A549 (cell line): Measurements from ENCODE around the gene CHD9.

Source experiments
- EP300 ChIP-seq, 2 experiments: fragments of >200 bp; sonication (Bioruptor Twin); formaldehyde crosslinking; IDR thresholded peaks; 2 replicates in 1 of 2; 3 replicates in 1 of 2; pipeline ENCODE4 v1.6.1; 2016 to 2017
- HDAC2 ChIP-seq: fragments of 200-600 bp; sonication (generic); IDR thresholded peaks from 2 replicates; pipeline ENCODE4 v1.6.1; 2016
- MYC ChIP-seq: IDR thresholded peaks from 2 replicates; pipeline ENCODE4 v1.6.1; 2012; ENCODE audit warnings: mild to moderate bottlenecking, inconsistent platforms, low read length, improper control_type of control experiment, borderline replicate concordance
- POLR2A ChIP-seq: IDR thresholded peaks from 2 replicates; pipeline ENCODE4 v1.6.1; 2012; ENCODE audit warnings: mild to moderate bottlenecking, low read length
- TF ChIP-seq, protein P1 (sequence below): fragments of >200 bp; sonication (Bioruptor Twin); formaldehyde crosslinking; IDR thresholded peaks from 3 replicates; pipeline ENCODE4 v1.5.1; 2016
- TF ChIP-seq, protein P2 (sequence below): fragments of 250-450 bp; sonication (Bioruptor Pico); IDR thresholded peaks from 2 replicates; pipeline ENCODE4 v1.5.0; 2021; ENCODE audit warnings: mild to moderate bottlenecking, moderate library complexity, borderline replicate concordance

DNA sequence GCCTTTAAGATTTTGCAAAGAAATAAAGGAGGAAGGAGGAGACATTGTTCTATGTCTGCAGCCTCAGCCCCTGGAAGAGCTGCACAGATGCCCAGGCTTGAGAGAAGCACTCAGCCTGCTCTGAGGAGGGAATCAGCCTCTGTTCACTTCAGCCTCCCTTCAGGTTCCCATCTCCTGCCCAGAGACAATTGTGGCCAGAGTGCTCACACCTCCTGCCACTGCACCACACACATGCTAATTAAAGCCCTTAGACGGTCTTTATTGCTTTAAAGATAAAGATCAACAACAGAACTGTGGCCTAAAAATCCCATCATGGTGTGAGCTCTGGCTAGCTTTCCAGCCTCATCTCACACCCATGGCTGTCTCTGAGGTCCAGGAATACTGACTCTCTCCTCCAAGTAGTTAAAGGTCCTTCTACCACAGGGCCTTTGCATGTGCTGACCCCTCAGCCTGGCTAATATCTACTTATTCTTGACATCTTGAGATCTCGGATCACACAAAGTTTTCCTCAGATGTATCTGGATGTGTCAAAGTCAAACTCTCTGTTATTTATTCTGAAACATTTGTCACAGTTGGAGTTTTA, 35.9 kb upstream of the CHD9 start:
- TF ChIP-seq, protein P1, sequence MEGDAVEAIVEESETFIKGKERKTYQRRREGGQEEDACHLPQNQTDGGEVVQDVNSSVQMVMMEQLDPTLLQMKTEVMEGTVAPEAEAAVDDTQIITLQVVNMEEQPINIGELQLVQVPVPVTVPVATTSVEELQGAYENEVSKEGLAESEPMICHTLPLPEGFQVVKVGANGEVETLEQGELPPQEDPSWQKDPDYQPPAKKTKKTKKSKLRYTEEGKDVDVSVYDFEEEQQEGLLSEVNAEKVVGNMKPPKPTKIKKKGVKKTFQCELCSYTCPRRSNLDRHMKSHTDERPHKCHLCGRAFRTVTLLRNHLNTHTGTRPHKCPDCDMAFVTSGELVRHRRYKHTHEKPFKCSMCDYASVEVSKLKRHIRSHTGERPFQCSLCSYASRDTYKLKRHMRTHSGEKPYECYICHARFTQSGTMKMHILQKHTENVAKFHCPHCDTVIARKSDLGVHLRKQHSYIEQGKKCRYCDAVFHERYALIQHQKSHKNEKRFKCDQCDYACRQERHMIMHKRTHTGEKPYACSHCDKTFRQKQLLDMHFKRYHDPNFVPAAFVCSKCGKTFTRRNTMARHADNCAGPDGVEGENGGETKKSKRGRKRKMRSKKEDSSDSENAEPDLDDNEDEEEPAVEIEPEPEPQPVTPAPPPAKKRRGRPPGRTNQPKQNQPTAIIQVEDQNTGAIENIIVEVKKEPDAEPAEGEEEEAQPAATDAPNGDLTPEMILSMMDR = no peak
- TF ChIP-seq POLR2A (no peak), HDAC2 (no peak), EP300 (IDR thresholded peaks at IDR 0.05) (no peak), MYC (no peak)
- TF ChIP-seq, protein P2, sequence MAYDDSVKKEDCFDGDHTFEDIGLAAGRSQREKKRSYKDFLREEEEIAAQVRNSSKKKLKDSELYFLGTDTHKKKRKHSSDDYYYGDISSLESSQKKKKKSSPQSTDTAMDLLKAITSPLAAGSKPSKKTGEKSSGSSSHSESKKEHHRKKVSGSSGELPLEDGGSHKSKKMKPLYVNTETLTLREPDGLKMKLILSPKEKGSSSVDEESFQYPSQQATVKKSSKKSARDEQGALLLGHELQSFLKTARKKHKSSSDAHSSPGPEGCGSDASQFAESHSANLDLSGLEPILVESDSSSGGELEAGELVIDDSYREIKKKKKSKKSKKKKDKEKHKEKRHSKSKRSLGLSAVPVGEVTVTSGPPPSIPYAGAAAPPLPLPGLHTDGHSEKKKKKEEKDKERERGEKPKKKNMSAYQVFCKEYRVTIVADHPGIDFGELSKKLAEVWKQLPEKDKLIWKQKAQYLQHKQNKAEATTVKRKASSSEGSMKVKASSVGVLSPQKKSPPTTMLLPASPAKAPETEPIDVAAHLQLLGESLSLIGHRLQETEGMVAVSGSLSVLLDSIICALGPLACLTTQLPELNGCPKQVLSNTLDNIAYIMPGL (CRISPR knock-in tag) = no peak
